GM21447 (cell line): ENCODE measurements around the gene TRPV4.

Experiments
- ATAC-seq: cut with Tn5 transposase; IDR thresholded peaks from one replicate; pipeline ENCODE4 v1.9.1; 2021; ENCODE audit not compliant: unreplicated experiment

TRPV4 gene

GRCh38 chr12:109810954-109811623, 22.1 kb downstream of the TRPV4 start:
- no peak for ATAC-seq

DNA sequence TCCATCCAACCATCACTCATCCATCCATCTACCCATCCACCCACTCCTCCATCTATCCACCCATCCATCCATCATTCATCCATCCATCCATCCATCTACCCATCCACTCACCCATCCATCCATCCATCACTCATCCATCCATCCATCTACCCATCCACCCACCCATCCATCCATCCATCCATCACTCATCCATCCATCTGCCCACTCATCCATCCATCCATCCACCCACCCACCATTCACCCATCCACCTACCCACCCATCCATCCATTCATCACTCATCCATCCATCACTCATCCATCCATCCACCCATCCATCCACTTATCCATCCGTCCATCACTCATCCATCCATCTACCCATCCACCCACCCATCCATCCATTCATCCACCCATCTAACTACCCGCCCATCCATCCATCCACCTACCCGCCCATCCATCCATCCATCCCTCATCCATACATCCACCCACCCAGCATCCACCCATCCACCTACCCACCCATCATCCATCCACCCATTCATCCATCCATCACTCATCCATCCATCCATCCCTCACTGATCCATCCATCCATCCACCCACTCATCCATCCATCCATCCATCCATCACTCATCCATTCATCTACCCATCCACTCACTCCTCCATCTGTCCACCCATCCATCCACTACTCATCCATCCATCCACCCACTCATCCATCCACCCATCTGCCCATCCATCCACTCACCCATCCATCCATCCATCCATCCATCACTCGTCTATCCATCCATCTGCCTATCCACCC, 24.1 kb downstream of the TRPV4 start:
- ATAC-seq = no peak

DNA sequence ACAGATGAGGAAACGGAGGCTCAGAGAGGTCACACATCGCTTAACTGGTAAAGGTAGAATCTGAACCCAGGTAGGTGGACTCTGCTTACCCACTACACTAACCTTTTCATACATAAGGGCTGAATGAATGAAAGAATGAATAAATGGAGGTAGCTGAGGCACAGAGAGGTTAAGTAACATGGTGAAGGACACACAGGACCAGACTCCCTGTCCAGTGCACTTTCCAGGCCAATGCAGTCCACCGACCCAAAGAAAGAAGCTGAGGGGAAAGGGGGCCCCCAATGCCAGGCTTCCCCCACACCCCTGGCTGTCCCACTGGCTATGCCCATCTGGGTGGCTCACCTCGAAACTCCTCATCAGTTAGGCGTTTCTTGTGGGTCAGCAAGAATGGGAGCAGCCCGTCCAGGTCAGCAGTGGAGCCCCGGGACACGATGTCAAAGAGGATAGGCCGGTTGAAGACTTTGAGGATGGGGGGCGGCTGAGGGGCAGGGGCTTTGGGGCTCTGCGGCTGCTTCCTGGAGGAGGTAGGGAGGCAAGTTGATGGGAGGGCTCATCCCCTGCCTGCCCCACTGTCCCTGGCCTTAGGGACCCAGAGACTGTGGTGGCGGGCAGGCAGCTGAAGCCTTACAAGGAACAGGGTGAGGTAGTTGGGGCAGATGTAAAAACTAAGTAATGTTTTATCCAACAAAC, 25.1 kb downstream of the TRPV4 start:
- ATAC-seq = no peak

- no peak for ATAC-seq
Observed at GRCh38 chr12:109804820-109805761, 28.1 kb downstream of the TRPV4 start.

- ATAC-seq = no peak
Observed at GRCh38 chr12:109803678-109804077, 29.5 kb downstream of the TRPV4 start.

DNA sequence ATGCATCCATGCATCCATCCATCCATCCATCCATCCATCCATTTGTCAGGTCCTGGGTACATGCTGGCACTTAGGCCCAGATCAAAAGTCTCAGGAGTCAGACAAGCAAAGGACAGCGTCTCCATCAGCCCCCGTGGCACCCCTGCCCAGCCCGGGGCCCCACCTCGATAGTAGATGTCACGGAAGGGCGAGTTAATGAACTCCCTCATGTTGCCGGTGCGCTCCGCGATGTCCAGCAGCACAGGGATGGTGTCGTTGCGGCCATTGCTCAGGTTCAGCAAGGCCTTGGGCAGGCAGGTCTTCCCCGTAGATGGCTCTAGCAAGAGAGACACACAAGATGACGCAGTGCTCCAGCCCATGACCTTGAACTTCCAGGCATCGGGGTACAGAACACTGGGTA, 30.4 kb downstream of the TRPV4 start:
- ATAC-seq = no peak

GRCh38 chr12:109800536-109800935, 32.7 kb downstream of the TRPV4 start:
- no peak for ATAC-seq

DNA sequence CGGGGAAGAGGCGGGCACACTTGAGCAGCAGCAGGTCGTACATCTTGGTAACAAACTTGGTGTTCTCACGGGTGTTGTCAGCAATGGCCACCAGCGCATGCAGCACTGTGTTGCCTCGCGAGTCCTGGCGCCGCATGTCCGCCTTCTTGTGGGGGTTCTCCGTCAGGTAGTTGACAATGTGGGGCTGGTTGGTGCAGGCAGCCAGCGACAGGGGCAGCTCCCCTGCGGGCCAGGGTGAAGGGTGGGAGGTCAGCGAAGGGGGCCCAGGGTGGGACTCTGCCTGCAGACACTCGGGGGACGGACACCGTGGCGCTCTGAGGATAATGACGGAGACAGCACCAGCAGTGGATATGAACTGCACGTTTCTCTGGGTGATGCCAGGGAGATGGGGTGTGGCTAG, 34.5 kb downstream of the TRPV4 start:
- no peak for ATAC-seq

DNA sequence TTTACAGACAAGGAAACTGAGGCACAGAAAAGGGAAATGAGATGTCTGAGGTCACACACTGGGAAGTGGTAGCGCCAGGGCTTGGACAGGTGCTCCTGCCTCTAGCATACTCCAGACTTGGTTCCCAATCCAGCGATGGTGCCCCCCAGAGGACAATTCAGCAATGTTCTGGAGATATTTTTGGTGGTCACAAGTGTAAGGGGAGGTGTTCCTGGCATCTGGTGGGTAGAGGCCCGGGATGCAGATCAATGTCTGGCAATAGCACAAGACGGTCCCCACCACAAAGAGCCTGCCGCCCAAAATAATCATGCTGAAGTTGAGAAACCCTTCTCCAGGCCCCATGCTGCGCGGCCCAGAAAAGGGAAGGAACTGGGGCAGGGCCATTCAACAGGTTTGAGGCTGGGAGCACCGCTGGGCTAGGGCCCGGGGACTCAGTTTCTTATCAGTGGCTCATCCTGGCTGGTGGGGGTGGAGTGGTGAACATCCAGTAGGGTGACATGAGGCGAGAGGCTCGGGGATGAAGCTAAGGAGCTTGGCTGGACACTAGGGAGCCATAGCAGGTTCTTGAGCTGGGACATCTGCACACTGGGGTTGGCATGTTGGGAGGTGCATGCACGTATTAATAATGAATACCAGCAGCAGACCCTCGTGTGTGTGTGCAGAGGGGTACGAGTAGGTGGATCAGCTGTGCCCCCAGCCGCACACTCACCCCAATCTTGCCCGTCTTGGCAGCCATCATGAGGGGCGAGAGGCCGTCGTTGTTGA, 35.1 kb downstream of the TRPV4 start:
- no peak for ATAC-seq

DNA sequence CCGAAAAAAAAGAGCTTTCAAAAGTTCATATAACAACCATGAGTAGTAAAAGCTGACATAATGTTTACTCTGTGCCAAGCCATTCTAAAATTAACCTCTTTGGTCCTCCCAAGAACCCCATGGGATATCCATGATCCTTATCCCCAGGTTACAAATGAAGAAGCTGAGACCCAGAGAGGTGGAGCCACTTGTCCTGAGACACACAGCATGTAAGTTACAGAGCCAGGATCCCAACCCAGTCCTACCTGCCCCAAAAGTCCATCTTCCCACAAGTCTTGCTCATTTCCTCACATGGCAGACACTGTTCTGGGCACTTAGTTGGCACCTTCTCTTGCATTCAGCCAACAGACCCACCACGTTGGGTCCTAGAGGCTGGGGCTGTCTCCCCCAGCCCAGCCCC, 37.1 kb downstream of the TRPV4 start:
- no peak for ATAC-seq

DNA sequence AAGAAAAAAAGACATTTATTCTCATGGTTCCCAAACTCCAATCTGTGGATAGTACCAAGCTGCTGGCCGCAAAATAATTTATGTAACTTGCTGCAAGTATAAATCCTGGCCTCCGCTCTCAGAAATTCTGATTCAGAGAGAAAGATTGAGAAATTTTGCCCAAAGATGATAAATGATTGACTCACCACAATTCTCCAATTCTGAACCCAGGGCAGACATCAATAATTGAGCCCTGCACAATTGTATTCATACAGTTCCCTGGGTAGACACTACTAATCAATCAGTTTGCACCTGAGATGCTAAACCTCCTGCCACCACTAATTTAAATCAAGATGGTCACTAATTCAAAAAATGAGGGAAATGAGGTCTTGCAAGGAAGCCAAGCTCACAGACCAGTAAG, 38.2 kb downstream of the TRPV4 start:
- no peak for ATAC-seq

DNA sequence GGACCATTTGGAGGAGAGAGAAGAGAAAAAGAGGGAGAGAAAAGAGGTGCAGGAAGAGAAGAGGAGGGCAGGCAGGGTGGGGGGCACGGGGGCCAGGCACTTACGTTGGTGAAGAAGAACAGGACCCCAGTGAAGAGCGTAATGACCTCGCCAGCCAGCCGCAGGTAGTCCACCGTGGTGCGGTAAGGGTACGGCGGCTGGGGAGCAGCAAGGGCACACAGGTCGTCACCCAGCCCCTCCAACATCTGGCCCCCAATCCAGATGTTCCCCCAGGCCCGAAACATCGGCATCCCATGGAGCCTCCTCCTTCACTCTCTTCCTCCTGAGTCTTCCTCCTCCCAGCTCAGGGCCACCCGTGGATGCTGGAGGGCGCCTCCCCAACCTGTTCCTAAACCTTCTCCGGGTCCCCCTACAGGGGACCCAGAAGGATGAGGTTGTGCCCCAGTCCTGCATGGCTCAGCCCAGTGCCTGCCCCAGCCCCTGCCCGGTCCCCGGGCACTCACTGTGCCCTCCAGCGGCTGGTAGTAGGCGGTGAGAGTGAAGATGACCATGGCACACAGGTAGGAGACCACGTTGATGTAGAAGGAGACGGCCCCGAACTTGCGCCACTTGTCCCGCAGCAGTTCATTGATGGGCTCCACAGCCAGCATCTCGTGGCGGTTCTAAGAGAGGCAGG, 39.2 kb downstream of the TRPV4 start:
- no peak for ATAC-seq

- ATAC-seq = no peak
Observed at GRCh38 chr12:109793411-109793810, 39.8 kb downstream of the TRPV4 start.

- no peak for ATAC-seq
Observed at GRCh38 chr12:109792992-109793391, 40.2 kb downstream of the TRPV4 start.

DNA sequence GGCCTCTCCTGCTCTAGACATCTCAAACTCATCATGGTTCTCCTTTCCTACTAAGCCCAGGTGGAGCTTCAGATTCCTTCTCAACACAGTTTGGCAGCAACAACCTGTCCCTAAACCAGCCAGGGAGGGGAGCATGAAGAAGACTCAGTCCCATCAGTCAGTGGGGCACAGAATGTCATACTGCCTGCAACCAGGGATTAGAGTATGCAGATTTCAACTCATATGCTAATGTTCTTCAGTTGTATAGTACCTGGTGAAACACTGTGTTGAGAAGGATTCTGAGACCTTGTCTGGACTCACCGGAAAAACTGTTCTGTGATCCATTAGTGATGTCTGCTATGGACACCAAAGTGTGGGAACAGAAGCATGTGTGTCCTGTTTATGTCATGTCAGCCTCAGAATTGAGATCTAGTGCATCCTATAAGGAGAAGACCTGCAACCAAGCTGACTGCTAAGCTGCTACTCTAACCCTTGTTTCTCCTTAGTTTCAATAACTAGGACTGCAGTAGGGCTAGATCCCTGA, 43.6 kb downstream of the TRPV4 start:
- no peak for ATAC-seq

DNA sequence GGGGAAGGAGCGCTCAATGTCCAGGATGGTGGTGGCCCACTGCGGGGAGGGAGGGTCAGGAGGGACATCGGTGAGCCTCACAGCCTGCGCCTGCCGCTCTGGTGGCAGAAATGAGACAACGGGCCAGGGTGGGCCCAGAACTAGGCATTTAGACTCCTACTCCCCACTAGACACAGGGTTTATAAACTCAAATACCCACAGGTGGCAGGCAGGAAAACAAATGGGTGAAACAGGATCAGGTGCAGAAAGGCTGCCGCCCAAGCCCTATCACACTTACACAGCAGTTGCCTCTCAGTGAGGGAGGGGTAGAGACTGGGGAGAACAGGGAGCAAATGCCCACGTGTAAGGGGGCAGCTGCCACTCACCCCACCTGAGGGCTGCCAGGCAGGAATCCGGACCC, 46.4 kb downstream of the TRPV4 start:
- no peak for ATAC-seq

DNA sequence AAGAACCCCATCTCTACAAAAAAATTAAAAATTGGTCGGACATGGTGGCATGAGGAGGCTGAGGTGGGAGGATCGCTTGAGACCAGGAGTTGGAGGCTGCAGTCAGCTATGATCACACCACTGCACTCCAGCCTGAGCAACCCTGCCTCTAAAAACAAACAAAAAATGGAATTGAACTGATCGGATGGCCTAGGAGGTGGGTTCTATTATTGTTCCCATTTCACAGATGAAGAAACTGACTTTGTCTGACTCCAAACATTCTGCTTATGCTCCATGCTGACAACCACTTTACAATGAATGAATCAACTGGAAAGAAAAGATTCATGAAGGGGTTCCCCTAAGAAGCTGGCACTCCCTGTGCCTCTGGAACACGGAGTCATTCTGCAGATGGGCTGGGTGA, 47.3 kb downstream of the TRPV4 start:
- ATAC-seq = no peak

GRCh38 chr12:109783965-109784244, 49.3 kb downstream of the TRPV4 start:
- no peak for ATAC-seq

DNA sequence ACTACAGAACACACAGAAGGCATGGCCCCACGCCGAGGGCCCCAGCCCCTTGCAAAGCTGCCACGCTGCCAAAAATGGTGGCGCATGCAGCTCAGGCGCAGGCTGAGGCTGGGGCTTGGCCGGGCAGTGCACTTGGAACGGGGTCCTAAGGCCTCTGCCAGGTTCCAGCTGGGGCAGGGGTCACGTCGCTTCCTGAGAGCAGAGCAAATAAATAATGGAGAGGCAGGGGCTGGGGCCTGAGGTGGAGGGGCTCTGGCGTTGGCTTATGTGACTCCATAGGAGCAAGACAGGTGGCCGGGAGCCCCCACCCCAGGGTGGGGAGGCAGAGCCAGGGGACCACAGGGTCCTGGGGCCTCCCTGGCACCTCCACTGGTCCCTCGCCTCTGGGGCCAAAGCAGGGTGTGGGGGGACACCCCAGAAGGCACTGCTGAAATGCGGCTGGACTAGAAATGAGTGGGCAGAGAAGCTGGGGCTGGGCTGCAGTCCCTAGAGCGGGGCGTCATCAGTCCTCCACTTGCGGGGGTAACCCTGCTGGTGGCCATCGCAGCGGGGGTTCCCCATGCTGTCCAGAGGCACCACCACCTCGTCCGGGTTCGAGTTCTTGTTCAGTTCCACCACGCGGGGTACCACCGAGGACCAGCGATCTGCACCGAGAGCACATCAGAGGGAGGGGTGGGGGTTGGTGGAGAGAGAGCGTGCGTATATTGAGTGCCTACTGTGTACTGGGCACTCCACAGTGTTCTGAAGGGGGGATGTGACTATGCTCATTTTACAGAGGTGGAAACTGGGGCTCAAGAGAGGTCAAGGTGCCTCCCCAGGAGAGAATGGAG, 49.8 kb downstream of the TRPV4 start:
- ATAC-seq = no peak
